Activated CD4-positive, CD25-positive, alpha-beta regulatory T cell treated with anti-CD3 and anti-CD28 coated beads, Interleukin-2, amount 50 U/mL, for 16 hours (primary cell): Measurements from ENCODE around the gene QRSL1.
"Not testable (repeated sequence)": the region's sequence is repeated elsewhere in the genome, so short reads cannot be mapped to it uniquely, and the experiment has no call there.

Source experiments
- DNase-seq: peaks from one replicate; pipeline ENCODE4 v3.0.0-alpha.2; 2020; ENCODE audit warnings: low read depth, low spot score

The QRSL1 gene

GRCh38 chr6:106623039-106623438 is 6.3 kb upstream of the QRSL1 start:
- DNase-seq, result no peak

- no peak for DNase-seq
Observed at GRCh38 chr6:106626485-106626884, 2.9 kb upstream of the QRSL1 start.

DNA sequence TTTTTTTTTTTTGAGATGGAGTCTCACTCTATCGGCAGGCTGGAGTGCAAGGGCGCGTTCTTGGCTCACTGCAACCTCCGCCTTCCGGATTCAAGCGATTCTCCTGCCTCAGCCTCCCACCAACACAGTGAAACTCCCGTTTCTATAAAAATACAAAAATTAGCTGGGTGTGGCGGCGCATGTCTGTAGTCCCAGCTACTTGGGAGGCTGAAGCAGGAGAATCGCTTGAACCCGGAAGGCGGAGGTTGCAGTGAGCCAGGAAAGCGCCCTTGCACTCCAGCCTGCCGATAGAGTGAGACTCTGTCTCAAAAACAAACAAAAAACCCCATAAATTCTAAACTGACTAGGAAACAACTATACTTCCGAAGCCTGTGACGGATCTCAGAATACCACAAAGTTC is 1.6 kb upstream of the QRSL1 start:
- DNase-seq, result not testable (repeated sequence)

- no peak for DNase-seq
Observed at GRCh38 chr6:106628658-106629102, 698 bp upstream of the QRSL1 start.

DNA sequence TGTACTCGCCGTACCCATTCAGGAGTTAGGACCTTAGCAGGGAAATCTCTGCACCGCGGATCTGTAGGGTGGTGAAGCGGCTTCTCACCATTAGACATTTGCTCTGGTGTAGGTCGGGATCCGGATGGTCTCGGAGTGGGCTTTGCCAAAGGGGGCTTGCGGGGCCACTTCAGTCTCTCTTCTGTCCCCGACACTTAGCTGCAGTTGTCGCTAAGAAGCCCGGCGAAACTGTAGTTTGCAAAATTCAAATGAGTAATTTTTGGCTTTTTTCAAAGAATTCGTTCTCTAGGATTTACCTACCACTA is 433 bp downstream of the QRSL1 start:
- no peak for DNase-seq

- DNase-seq, result no peak
Observed at GRCh38 chr6:106630366-106630765, 988 bp downstream of the QRSL1 start.

DNA sequence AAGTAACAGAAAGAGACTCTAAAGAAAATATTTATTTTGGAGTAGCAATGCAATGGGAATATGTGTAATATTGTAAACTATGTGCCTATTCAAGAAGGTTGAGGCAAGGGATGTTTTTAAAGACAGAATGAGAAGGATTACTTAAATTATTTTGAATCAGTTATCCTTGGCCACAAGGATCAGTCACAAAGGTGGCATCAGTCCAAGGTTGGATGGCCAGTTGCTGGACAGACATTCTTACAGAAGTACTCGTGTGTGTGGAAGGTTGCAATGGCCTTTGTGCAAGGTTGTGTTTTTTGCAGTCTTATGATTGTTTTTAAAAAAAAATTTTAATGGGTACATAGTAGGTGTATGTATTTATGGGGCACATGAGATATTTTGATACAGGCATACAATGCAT is 2.0 kb downstream of the QRSL1 start:
- no peak for DNase-seq

DNA sequence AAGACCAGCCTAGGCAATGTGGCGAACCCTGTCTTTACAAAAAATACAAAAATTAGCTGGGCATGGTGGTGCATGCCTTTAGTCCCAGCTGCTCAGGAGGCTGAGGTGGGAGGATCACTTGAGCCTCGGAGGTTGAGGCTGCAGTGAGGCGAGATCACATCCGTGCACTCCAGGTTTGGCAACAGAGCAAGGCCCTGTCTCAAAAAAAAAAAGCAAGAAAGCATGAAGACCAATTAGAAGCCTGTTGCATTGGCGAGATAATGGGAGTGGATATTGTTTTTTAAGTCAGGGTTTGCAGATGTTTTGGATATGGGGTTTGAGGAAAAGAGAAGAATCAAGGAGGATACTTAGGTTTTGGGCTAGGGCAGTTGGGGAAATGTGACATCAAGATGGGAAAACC is 5.2 kb downstream of the QRSL1 start:
- DNase-seq, result no peak

GRCh38 chr6:106637051-106637716 is 7.8 kb downstream of the QRSL1 start:
- no peak for DNase-seq

DNA sequence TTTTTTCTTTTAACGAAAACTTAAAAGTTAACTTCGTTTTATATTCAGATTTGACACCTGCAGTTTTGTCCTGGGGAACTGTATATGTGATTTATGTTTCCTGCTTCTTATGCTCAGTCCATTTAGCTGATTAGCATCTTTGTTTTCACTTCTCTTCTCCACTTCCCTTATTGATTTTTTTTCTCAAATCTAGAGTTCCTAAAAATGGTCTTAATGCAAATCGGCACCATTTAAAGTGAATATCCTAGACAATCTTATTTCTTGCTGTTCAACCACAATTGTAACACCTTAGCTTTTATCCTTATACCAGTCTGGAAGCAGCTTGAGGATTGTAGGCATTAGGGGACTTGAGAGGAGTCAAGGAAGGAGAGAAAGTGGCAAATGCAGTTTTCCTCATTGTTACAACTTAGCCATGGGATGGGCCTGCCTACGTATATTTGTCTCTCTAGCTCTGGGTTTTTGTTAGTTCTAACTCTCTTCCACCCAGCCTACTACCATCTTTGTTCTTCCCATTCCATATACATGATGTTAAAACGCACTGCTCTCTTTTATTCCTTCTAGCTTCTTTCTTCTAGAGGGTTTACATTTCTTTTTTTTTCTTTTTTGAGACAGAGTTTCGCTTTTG is 8.5 kb downstream of the QRSL1 start:
- DNase-seq, result no peak

- DNase-seq, result no peak
Observed at GRCh38 chr6:106639812-106640211, 10.4 kb downstream of the QRSL1 start.

GRCh38 chr6:106642476-106642875 is 13.1 kb downstream of the QRSL1 start:
- DNase-seq, result no peak

DNA sequence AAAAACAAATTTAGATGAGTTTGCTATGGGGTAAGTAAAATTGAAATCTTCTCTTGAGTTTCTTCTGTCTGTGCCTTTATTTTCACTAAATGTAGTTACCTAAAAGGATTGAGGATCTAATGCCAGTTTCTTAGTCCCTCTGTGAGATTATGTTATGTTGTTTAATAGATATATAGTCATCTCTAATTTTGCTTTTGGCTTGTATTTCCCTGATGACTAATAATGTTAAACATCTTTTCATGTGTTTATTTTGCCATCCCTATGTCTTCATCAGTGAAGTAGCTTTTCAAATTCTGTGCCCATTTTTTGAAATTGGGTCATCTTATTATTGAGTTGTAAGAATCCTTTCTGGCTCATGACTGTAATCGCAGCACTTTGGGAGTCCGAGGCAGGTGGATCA is 13.7 kb downstream of the QRSL1 start:
- DNase-seq, result no peak

DNA sequence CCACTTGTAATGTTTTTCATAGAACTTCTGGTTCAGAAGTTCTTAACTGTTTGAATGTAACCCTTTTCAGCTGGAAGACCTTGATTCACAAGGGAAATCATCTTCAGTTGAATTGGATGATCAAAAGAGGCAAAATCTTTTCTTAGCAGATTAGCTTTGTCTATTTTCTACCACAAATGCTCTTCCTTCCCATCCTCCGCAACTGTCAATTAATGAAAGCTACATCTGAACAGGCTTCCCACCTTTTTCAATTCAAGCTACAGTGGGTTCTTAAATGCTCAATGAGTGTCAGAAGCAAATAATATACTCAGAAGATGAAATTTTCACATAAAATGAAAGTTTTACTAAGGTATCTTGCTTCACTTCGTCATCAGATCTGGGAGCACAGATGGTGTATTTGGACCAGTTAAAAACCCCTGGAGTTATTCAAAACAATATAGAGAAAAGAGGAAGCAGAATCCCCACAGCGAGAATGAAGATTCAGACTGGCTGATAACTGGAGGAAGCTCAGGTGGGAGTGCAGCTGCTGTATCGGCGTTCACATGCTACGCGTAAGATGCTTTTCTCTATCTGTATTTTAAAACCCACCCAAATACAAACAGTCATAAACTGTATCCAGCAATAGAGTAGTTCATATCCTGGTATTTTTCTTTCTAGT is 19.4 kb downstream of the QRSL1 start:
- no peak for DNase-seq

DNA sequence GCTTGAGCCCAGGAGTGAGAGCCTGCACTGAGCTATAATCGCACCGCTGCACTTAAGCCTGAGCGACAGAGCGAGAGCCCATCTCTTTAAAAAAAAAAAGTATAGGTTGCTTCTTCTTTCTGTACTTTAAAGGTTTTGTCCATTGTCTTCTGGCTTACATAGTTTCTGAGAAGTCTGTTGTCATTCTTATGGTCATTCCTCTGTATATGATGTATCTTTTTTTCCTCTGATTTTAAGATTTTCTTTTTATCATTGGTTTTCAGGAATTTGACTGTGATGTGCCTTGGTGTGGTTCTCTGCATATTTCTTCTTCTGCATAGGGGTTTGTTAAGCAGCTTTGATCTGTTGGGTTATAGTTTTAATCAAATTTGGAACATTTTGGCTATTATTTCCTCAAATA is 29.1 kb downstream of the QRSL1 start:
- no peak for DNase-seq

DNA sequence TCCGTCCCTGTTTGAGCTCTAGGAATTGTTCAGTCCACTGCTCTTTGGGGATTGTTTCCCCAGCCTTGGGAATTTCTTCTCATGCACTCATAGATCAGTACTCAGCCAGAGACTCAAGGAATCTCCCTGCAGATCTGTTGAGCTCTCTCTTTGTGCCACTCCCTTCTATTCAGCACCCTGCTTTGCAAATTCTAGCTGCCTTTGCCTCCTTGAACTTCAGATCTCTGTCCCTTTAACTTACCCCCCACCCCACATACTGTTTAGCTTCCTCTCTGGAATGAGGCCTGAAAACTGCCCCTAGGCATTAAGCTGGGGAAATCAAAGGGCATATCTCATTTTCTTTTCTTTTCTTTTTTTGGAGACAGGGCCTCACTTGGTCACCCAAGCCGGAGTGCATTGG is 30.5 kb downstream of the QRSL1 start:
- no peak for DNase-seq

GRCh38 chr6:106662458-106662857 is 33.1 kb downstream of the QRSL1 start:
- DNase-seq, result no peak

DNA sequence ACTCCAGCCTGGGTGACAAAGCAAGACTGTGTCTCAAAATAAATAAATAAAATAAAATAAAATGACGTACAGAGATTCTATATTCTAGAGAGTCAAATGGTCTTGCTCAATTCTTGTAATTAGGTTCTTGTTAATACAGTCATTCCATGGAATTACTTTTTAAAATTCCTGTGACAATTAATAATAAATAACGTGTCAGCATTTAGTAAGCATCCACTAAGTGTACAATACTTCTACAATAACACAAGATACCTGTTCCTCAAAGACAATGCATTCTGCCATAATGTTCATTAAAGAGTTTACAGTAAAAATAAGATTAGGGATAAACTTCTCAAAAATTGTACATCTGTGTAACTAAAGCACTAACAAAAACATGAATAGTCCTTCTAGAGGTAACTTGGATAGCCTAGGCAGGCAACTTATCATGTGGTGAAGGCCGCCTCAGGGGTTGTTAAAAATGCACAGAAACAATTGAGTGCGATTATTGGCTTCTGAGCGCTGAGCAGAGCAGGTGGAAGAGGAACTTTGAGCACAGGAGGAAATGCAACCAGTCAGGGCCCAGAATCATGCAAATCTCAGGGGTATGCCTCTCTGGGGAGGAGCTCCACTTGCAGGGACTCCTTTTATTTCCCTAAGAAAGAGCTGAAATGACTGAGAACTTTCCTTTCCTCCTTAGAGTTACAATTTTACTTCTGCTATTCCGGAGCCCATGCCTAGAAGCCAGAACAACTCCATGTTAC is 37.1 kb downstream of the QRSL1 start:
- no peak for DNase-seq

GRCh38 chr6:106667022-106667402 is 37.6 kb downstream of the QRSL1 start:
- DNase-seq, result no peak

GRCh38 chr6:106670236-106670635 is 40.9 kb downstream of the QRSL1 start:
- DNase-seq, result no peak

DNA sequence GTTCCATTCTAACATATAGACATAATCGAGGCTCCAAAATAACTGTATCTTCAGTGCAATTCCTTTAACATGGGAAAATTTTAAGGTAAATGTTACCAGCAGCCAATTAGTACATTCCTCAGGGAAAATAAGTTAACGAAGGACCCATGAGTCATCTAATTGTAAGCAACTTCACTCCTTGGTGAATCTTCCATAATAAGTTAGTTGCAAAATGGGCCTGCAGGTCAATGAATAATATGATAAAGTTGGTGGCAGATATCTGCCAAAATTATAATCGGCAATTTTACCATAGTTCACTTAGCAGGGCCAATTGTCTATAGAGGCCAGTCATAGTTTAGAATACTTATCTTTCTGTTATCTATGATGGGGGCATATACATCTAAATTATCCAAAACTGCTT is 42.3 kb downstream of the QRSL1 start:
- no peak for DNase-seq

- DNase-seq, result no peak
Observed at GRCh38 chr6:106674541-106675229, 45.3 kb downstream of the QRSL1 start.
